GM18499 (cell line): ENCODE measurements around the gene MAP4.
"Not testable (repeated sequence)": the region's sequence is repeated elsewhere in the genome, so short reads cannot be mapped to it uniquely, and the experiment has no call there.

Experiments used
- ATAC-seq: cut with Tn5 transposase; IDR thresholded peaks from one replicate; pipeline ENCODE4 v1.9.1; 2021; ENCODE audit warnings: moderate number of reproducible peaks; ENCODE audit not compliant: insufficient read depth, unreplicated experiment

MAP4 gene

GRCh38 chr3:47901280-47901833 lies 114.9 kb downstream of the MAP4 start:
- ATAC-seq: no peak

GRCh38 chr3:47899495-47900108 lies 116.6 kb downstream of the MAP4 start:
- ATAC-seq: no peak

- ATAC-seq: no peak
These were observed 118.3 kb downstream of the MAP4 start for GRCh38 chr3:47897954-47898353.

GRCh38 chr3:47896736-47897135 lies 119.5 kb downstream of the MAP4 start:
- ATAC-seq: no peak

GRCh38 chr3:47895241-47895640 lies 121.0 kb downstream of the MAP4 start:
- no peak for ATAC-seq

- ATAC-seq: no peak
These were observed 123.8 kb downstream of the MAP4 start for GRCh38 chr3:47892286-47893040.

GRCh38 chr3:47891613-47892005 lies 124.6 kb downstream of the MAP4 start:
- no peak for ATAC-seq

GRCh38 chr3:47890828-47891612 lies 125.2 kb downstream of the MAP4 start:
- ATAC-seq: no peak

GRCh38 chr3:47890126-47890827 lies 125.9 kb downstream of the MAP4 start:
- ATAC-seq: no peak

- ATAC-seq: no peak
These were observed 127.0 kb downstream of the MAP4 start for GRCh38 chr3:47888986-47889757.

GRCh38 chr3:47887991-47888390 lies 128.2 kb downstream of the MAP4 start:
- not testable (repeated sequence) for ATAC-seq

GRCh38 chr3:47885168-47885567 lies 131.0 kb downstream of the MAP4 start:
- ATAC-seq: no peak

GRCh38 chr3:47884603-47885002 lies 131.6 kb downstream of the MAP4 start:
- no peak for ATAC-seq

- no peak for ATAC-seq
These were observed 133.9 kb downstream of the MAP4 start for GRCh38 chr3:47882338-47882737.

- no peak for ATAC-seq
These were observed 138.5 kb downstream of the MAP4 start for GRCh38 chr3:47877719-47878118.

- ATAC-seq: no peak
These were observed 138.9 kb downstream of the MAP4 start for GRCh38 chr3:47877290-47877689.

GRCh38 chr3:47874913-47875312 lies 141.3 kb downstream of the MAP4 start:
- ATAC-seq: no peak

GRCh38 chr3:47874438-47874837 lies 141.8 kb downstream of the MAP4 start:
- ATAC-seq: no peak

GRCh38 chr3:47872916-47873315 lies 143.3 kb downstream of the MAP4 start:
- no peak for ATAC-seq

GRCh38 chr3:47871389-47871788 lies 144.8 kb downstream of the MAP4 start:
- no peak for ATAC-seq
